Astrocyte of the cerebellum (primary cell): ENCODE measurements around the gene MTA1.

Experiments
- DNase-seq: peaks from one replicate; pipeline ENCODE4 v3.0.0-alpha.2; 2011; ENCODE audit warnings: low read depth
- H3K4me3 ChIP-seq: 2 replicates; pipeline ENCODE4 v1.5.1; 2011; ENCODE audit warnings: mild to moderate bottlenecking, low read depth, low read length, moderate library complexity
- in situ Hi-C: cut with HindIII; loops from 2 replicates; pipeline ENCODE4 v1.10.0; 2017; ENCODE audit warnings: low sequenced_read_pairs
- TF ChIP-seq, protein P1 (sequence below): IDR thresholded peaks from 2 replicates; pipeline ENCODE4 v1.5.1; 2012; ENCODE audit warnings: low read length, low read depth, moderate library complexity, mild to moderate bottlenecking; ENCODE audit errors: missing control alignments

The MTA1 gene

DNA sequence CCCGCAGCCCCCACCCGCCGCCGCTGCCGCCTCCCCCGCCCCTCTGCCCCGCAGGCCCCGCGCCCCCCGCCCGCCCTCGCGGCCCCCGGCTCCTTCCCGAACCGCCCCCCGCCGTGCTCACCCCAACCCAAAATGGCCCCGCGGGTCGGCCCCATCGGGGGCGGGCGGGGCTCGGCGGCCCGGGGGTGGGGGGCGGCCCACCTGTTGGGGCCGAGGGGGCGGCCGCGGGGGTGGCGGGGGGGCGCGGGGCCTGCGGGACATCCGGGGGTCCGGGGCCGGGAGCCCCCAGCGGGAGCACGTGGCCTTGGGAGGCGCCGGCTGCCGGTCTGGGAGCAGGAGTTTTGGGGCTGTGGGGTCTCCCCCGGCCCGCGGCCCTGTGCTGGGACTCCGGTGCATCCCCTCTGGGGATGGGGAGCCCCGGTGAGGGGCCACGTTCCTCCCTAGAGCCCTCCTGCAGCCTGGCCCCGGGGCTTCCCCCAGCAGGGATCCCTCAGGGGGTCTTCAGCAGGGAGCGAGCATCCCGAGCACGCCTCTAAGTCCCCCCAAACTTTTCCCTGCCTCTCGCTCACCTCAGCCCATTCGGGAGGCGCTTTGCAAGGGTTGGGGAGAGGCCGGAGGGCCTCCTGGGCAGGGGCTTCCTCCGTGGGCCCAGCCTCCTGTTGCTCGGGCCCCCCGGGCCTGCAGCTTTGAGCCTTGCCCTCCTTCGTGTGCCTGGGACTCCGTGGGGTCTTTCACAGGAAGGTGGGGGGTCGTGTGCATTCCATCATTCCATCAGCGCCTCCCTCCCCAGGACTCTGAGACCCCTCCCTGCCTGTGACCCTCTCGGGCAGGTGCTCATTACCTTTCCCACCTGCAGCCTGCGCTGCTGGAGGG lies 710 bp downstream of the MTA1 start:
- H3K4me3 ChIP-seq: peak overlapping the region; percentile 79
- in situ Hi-C loops: no loop called here
- no peak for DNase-seq
- TF ChIP-seq, protein P1, sequence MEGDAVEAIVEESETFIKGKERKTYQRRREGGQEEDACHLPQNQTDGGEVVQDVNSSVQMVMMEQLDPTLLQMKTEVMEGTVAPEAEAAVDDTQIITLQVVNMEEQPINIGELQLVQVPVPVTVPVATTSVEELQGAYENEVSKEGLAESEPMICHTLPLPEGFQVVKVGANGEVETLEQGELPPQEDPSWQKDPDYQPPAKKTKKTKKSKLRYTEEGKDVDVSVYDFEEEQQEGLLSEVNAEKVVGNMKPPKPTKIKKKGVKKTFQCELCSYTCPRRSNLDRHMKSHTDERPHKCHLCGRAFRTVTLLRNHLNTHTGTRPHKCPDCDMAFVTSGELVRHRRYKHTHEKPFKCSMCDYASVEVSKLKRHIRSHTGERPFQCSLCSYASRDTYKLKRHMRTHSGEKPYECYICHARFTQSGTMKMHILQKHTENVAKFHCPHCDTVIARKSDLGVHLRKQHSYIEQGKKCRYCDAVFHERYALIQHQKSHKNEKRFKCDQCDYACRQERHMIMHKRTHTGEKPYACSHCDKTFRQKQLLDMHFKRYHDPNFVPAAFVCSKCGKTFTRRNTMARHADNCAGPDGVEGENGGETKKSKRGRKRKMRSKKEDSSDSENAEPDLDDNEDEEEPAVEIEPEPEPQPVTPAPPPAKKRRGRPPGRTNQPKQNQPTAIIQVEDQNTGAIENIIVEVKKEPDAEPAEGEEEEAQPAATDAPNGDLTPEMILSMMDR: no peak

DNA sequence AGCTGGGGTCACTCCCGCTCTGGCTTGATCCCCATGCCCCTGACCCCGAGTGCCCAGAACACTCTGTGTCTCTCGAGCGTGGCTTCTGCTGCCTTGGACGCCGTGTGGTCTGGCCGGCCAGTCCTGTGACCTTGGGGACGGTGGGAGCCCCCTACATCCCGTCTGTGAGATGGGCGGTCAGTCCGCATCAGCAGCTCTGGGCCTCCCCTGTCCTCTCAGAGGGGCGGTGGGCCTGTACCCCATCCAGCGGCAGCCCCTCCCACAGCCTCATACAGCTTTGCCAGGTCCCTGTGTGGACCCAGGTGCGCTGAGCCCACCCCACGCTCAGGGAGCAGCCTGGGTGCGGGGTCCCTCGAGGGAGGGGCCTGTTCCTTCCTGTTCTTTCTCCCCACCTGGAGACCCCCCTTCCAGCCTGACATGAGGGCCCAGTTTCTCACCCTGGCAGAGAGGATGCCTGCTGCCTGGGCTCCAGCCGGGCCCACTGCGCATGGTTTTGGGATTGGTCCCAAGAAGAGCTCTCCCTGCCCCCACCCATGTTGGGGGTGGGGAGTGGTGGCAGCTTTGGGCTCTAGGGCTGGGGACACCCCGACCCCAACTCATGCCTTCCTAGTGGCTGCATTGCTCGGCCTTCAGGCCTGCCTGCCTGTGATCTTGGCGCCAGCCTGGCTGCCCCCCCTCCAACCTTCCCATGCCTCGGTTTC lies 1.5 kb downstream of the MTA1 start:
- in situ Hi-C loops: no loop called here
- TF ChIP-seq, protein P1: no peak
- DNase-seq: no peak
- H3K4me3 ChIP-seq: peak overlapping the region; percentile 79

DNA sequence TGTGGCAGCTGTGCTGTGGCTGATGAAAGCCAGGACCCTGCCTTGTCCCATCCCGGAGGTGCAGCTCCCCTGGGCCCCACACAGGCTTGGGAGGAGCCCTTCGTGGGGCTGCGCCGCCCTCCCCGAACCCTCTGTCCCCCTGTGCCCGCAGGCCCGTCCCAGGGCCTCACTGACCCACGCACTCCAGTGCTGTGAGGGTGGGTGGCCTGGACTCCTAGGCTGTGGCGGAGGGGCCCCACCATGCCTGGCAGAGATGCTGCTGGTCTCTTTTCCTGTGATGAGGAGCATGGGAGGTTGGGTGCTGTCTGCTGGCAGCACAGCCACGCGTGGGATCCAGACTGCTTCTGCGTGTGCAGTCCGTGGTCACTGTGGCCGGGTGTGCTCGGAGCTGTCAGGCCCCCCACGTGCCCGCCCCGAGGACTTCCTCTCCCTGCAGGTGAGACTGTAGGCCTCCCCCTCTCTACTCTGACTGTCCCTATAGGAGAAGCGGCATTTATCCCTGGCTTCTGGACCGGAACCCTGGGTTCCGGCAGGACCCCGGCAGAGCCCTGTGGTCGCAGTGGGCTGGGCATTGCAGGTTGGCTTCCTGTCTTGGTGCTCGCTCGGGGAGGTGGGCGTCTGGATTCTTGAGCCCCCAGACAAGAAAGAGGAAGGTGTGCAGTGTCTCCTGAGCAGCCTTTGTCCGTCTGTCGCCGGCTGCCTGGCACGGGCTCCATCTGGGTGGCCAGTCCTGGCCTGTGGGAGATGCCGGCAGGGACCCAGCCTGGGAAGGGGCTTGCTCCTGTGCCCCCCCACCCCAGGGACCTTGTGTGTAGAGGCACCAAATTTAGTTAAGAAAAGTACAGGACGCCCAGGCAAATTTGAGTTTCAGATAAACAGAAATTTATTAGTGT lies 2.3 kb downstream of the MTA1 start:
- no peak for DNase-seq
- TF ChIP-seq, protein P1: no peak
- in situ Hi-C loops: no loop called here
- H3K4me3 ChIP-seq: peak overlapping the region; percentile 79

DNA sequence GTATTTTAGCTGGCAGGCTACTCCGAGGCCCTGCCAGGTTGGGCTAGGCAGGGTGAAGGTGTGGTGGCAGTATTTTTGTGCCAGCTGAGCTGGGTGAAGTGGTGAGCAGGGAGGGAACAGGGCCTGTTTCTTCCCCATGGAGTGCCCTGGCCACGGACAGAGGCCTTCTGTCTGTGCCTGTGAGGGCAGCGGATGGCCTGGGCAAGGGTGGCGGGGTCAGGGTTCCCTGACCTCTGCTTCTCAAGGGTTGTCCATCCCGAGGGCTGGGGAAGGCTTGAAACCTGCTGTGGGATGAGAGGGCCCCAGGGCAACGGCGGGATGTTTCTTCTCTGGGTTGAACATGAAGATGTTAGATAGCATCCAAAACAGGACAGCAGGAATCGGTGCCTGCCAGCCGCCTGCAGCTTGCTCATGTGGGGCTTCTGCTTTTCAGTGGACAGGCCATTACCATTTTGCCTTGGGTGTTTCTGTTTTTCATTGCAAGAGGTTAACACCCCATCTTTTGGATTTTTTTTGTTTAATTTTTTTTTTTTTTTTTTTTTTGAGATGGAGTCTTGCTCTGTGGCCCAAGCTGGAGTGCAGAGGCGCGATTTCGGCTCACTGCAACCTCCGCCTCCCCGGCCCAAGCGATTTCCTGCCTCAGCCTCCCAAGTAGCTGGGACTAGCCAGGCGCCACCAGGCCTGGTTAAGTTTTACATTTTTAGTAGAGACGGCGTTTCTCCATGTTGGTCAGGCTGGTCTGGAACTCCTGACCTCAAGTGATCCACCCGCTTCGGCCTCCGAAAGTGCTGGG lies 3.3 kb downstream of the MTA1 start:
- in situ Hi-C loops: no loop called here
- no peak for DNase-seq
- TF ChIP-seq, protein P1: no peak
- no peak overlapping the region for H3K4me3 ChIP-seq

DNA sequence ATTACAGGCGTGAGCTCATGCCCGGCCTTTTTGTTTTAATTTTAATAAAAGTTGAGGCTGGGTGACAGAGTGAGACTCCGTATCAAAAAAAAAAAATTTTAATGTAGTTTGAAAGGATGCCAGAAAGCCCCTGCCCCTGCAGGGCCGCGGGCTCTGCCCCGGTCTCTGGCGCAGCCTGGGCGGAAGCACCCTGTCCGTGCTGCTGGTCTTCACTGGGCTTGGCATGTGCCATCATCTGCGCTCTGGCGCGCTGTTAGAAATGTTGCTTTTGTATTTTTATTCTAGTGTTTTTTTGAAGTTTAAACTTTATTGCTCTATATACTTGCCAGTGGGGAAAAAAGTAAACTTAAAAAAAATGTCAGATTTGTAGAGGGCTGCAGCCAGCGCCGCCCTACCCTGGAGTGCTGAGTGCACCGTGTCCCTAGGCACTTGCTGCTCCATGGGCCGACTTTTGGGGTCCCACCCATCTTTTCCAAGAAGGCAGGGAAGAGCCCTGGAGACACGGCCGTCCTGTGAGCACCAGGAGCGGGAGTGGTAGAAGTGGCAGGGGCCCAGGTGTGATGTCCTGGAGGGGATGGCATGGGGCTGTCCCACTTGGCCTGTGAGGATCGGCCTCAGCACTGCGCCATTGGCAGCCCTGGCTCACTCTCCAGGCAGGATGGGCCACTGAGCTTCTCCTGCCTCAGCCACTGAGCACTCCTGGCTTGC lies 4.0 kb downstream of the MTA1 start:
- H3K4me3 ChIP-seq: no peak overlapping the region
- TF ChIP-seq, protein P1: no peak
- DNase-seq: no peak
- in situ Hi-C loops: no loop called here
